Measurements from ENCODE around the gene TUBB8. TPM values are rescaled to one million over a fixed set of nuclear protein-coding genes. Genes with fewer than 3 reads are reported as not detected.
"Not testable (repeated sequence)": the region's sequence is repeated elsewhere in the genome, so short reads cannot be mapped to it uniquely, and the experiment has no call there.

The TUBB8 gene
- total and polyA plus RNA-seq, 4 donors: 0.11 to 0.56 (median 0.43) TPM; not detected in 1

GRCh38 chr10:68156-68555 is 19.1 kb upstream of the TUBB8 start:
- WGBS (ENCODE audit: insufficient coverage): 100% methylated on average over 1 of the region's 5 CpGs
- H3K9me3 ChIP-seq (ENCODE audit: control insufficient read depth, insufficient read depth, low read length); H3K36me3 ChIP-seq (ENCODE audit: control insufficient read depth, insufficient read depth, low read length); H3K4me3 ChIP-seq (ENCODE audit: low read depth, low read length); DNase-seq (ENCODE audit: low read depth in 4 of 6, low spot score in 6 of 6); H3K4me1 ChIP-seq (ENCODE audit: control insufficient read depth, insufficient read depth, low read length); H3K27ac ChIP-seq (ENCODE audit: low read depth, low read length); H3K27me3 ChIP-seq (ENCODE audit: control insufficient read depth, insufficient read depth, low read length): not testable (repeated sequence)

DNA sequence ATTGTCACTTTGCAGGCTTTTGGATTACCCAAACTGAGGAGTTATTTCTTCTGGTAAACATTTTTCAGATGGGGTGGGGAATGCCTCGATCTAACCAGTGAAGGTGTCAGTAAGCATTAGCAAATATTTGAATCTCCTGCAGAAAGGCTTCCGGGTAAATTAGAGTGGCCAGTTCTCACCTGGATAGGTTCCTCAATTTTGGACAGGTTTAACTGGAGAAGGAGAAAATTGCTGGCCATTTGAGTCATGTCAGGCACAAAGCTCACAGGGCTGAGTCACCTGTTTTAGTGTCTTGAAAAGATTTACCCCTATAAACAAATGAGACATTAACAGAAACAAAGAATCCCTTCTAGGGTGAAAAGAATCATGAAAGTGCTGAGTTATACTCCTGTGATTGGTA is 830 bp upstream of the TUBB8 start:
- WGBS (ENCODE audit: insufficient coverage): 50% methylated on average over 1 of the region's 2 CpGs
- DNase-seq (ENCODE audit: low read depth in 4 of 6, low spot score in 6 of 6); H3K9me3 ChIP-seq (ENCODE audit: control insufficient read depth, insufficient read depth, low read length); H3K36me3 ChIP-seq (ENCODE audit: control insufficient read depth, insufficient read depth, low read length); H3K4me3 ChIP-seq (ENCODE audit: low read depth, low read length); H3K27ac ChIP-seq (ENCODE audit: low read depth, low read length); H3K27me3 ChIP-seq (ENCODE audit: control insufficient read depth, insufficient read depth, low read length); H3K4me1 ChIP-seq (ENCODE audit: control insufficient read depth, insufficient read depth, low read length): not testable (repeated sequence)

DNA sequence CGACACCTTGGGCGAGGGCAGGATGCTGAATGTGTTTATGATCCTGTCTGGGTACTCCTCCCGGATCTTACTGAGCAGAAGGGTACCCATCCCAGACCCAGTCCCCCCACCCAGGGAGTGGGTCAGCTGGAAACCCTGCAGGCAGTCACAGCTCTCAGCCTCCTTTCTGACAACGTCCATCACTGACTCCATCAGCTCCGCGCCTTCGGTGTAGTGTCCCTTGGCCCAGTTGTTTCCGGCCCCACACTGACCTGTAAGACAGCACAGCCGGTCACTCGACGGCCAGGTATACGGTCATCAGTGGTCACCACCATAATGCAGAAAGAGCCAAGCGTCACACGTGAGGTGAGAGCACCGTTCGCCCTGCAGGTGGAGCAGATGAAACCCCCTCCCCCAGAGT is 1.2 kb downstream of the TUBB8 start:
- H3K4me1 ChIP-seq (ENCODE audit: control insufficient read depth, insufficient read depth, low read length); DNase-seq (ENCODE audit: low read depth in 4 of 6, low spot score in 6 of 6); H3K27ac ChIP-seq (ENCODE audit: low read depth, low read length); H3K27me3 ChIP-seq (ENCODE audit: control insufficient read depth, insufficient read depth, low read length); H3K36me3 ChIP-seq (ENCODE audit: control insufficient read depth, insufficient read depth, low read length); H3K4me3 ChIP-seq (ENCODE audit: low read depth, low read length); H3K9me3 ChIP-seq (ENCODE audit: control insufficient read depth, insufficient read depth, low read length): not testable (repeated sequence)
- 90% methylated on average over 2 of the region's 16 CpGs for WGBS (ENCODE audit: insufficient coverage)

GRCh38 chr10:13315-13635 is 35.8 kb downstream of the TUBB8 start:
- not testable (repeated sequence) for H3K4me1 ChIP-seq (ENCODE audit: control insufficient read depth, insufficient read depth, low read length); DNase-seq (ENCODE audit: low read depth in 4 of 6, low spot score in 6 of 6); H3K36me3 ChIP-seq (ENCODE audit: control insufficient read depth, insufficient read depth, low read length); H3K27me3 ChIP-seq (ENCODE audit: control insufficient read depth, insufficient read depth, low read length); H3K4me3 ChIP-seq (ENCODE audit: low read depth, low read length); H3K9me3 ChIP-seq (ENCODE audit: control insufficient read depth, insufficient read depth, low read length); H3K27ac ChIP-seq (ENCODE audit: low read depth, low read length)
- no CpG with 5 or more reads among the region's 2 CpGs for WGBS (ENCODE audit: insufficient coverage)

DNA sequence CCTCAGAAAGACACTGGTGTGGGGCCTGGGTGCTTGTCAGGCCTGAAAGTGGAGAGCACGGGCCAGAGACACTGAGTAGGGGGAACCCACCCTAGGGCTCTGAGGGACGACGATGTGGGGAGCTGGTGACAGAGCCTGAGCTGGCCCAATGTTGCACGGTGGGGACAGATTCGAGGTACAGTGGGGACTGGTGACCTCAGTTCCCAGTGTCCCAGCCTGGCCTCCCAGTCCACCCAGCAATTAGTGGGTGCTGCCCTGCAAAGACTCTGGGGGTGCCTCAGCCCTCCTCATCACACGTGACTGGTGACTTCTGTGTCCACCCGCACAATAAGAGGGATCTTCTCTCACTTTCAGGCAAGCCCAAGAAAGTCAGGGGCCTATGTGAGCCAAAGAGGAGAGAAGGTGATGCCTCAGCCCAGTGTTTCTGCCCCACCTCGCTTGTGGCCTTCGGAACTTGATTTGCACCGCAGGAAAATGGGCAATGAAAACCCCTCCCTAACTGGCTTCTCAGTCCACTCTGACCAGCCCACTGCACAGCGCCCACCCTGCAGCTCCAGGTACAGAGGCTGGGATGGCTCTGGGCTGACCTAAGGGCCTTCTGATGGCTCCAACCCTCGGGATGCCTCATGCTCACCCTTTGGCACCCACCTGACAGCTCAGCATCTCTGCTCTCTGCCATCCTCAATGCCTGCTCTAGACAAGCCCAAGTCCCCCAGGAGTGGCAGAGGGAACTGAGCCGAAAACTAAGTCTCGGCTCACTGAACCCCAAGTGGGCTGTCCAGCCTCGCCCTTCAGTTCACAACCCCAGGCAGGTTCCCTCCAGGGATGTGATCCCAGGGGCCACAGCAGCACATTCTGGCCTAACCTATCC is 36.4 kb downstream of the TUBB8 start:
- H3K27ac ChIP-seq (ENCODE audit: low read depth, low read length); DNase-seq (ENCODE audit: low read depth in 4 of 6, low spot score in 6 of 6); H3K36me3 ChIP-seq (ENCODE audit: control insufficient read depth, insufficient read depth, low read length); H3K4me3 ChIP-seq (ENCODE audit: low read depth, low read length); H3K4me1 ChIP-seq (ENCODE audit: control insufficient read depth, insufficient read depth, low read length); H3K27me3 ChIP-seq (ENCODE audit: control insufficient read depth, insufficient read depth, low read length); H3K9me3 ChIP-seq (ENCODE audit: control insufficient read depth, insufficient read depth, low read length): not testable (repeated sequence)
- WGBS (ENCODE audit: insufficient coverage): no CpG with 5 or more reads among the region's 15 CpGs

- not testable (repeated sequence) for H3K4me3 ChIP-seq (ENCODE audit: low read depth, low read length); H3K9me3 ChIP-seq (ENCODE audit: control insufficient read depth, insufficient read depth, low read length); H3K27ac ChIP-seq (ENCODE audit: low read depth, low read length); H3K4me1 ChIP-seq (ENCODE audit: control insufficient read depth, insufficient read depth, low read length); H3K27me3 ChIP-seq (ENCODE audit: control insufficient read depth, insufficient read depth, low read length); H3K36me3 ChIP-seq (ENCODE audit: control insufficient read depth, insufficient read depth, low read length); DNase-seq (ENCODE audit: low read depth in 4 of 6, low spot score in 6 of 6)
- WGBS (ENCODE audit: insufficient coverage): 50% methylated on average over 6 of the region's 33 CpGs
Measured at GRCh38 chr10:11260-11659, 37.8 kb downstream of the TUBB8 start.

- WGBS (ENCODE audit: insufficient coverage): no CpG with 5 or more reads among the region's 42 CpGs
- not testable (repeated sequence) for DNase-seq (ENCODE audit: low read depth in 4 of 6, low spot score in 6 of 6); H3K27ac ChIP-seq (ENCODE audit: low read depth, low read length); H3K27me3 ChIP-seq (ENCODE audit: control insufficient read depth, insufficient read depth, low read length); H3K9me3 ChIP-seq (ENCODE audit: control insufficient read depth, insufficient read depth, low read length); H3K4me3 ChIP-seq (ENCODE audit: low read depth, low read length); H3K36me3 ChIP-seq (ENCODE audit: control insufficient read depth, insufficient read depth, low read length); H3K4me1 ChIP-seq (ENCODE audit: control insufficient read depth, insufficient read depth, low read length)
Measured at GRCh38 chr10:10261-10971, 38.7 kb downstream of the TUBB8 start.

Other genes starting within 250 kb of the TUBB8 start
- gene ZMYND11, start 86.2 kb upstream of the TUBB8 start, total RNA-seq: 100 to 1,000 TPM; 112 to 126 TPM
- 100 to 1,000 TPM; 109 to 143 TPM for gene ZMYND11, start 86.2 kb upstream of the TUBB8 start, polyA plus RNA-seq (ENCODE audit: insufficient read length in 2 of 2)

Measured in spinal cord (tissue), 10 donors.